Keratinocyte (primary cell): ENCODE data around the gene ADGRG6. TPM values are rescaled to one million over a fixed set of nuclear protein-coding genes. Genes with fewer than 3 reads are reported as not detected.
"Not testable (repeated sequence)": the region's sequence is repeated elsewhere in the genome, so short reads cannot be mapped to it uniquely, and the experiment has no call there.

Experiments used
- DNase-seq: peaks from one replicate; pipeline ENCODE4 v3.0.0-alpha.2; 2011; ENCODE audit warnings: low read depth, missing footprints, low spot score
- FAIRE-seq: peaks from 2 replicates; lab custom pipeline; 2011; peaks lifted over from hg19 to GRCh38; lab: Jason Lieb, UNC
- H2AFZ ChIP-seq: 2 replicates; pipeline ENCODE4 v1.6.0; 2012; ENCODE audit warnings: low read length, control low read depth, inconsistent platforms; ENCODE audit not compliant: control insufficient read depth
- H3K27ac ChIP-seq: 2 replicates; pipeline ENCODE4 v1.5.1; 2011; ENCODE audit warnings: low read length; ENCODE audit not compliant: control insufficient read depth, insufficient read depth
- H3K27me3 ChIP-seq: 3 replicates; pipeline ENCODE4 v1.6.0; 2011; ENCODE audit warnings: low read length; ENCODE audit not compliant: control insufficient read depth, insufficient read depth; ENCODE audit errors: extremely low read depth
- H3K36me3 ChIP-seq, 2 experiments: 2 replicates in 1 of 2; 3 replicates in 1 of 2; pipeline ENCODE4 v1.5.1; 2011; ENCODE audit warnings: low read length in 2 of 2, mild to moderate bottlenecking in 1 of 2; ENCODE audit not compliant: control insufficient read depth in 2 of 2, insufficient read depth in 2 of 2; ENCODE audit errors: extremely low read depth in 1 of 2
- H3K4me1 ChIP-seq: 3 replicates; pipeline ENCODE4 v1.5.1; 2011; ENCODE audit warnings: low read length; ENCODE audit not compliant: control insufficient read depth, insufficient read depth; ENCODE audit errors: extremely low read depth
- H3K4me2 ChIP-seq: 3 replicates; pipeline ENCODE4 v1.6.0; 2011; ENCODE audit warnings: low read depth, low read length; ENCODE audit not compliant: control insufficient read depth, insufficient read depth; ENCODE audit errors: extremely low read depth
- H3K4me3 ChIP-seq, 3 experiments: fragments of 200-600 bp in 1 of 3; sonication (generic) in 1 of 3; 2 replicates in 2 of 3; 3 replicates in 1 of 3; pipeline ENCODE4 v1.5.1; 2011 to 2016; ENCODE audit warnings: low read length in 3 of 3, mild to moderate bottlenecking in 3 of 3, control low read depth in 2 of 3, inconsistent platforms in 1 of 3, low read depth in 1 of 3, mixed read lengths in 1 of 3, mixed run types in 1 of 3, moderate library complexity in 1 of 3; ENCODE audit not compliant: control insufficient read depth in 2 of 3, insufficient read depth in 2 of 3; ENCODE audit errors: extremely low read depth in 1 of 3
- H3K79me2 ChIP-seq: 2 replicates; pipeline ENCODE4 v1.6.0; 2012; ENCODE audit warnings: low read length; ENCODE audit not compliant: control insufficient read depth, insufficient read depth
- H3K9ac ChIP-seq: 3 replicates; pipeline ENCODE4 v1.6.0; 2011; ENCODE audit warnings: low read length; ENCODE audit not compliant: control insufficient read depth, insufficient read depth; ENCODE audit errors: extremely low read depth
- H3K9me1 ChIP-seq: 3 replicates; pipeline ENCODE4 v1.6.0; 2011; ENCODE audit warnings: low read length; ENCODE audit not compliant: control insufficient read depth, insufficient read depth; ENCODE audit errors: extremely low read depth
- H3K9me3 ChIP-seq: 2 replicates; pipeline ENCODE4 v1.5.1; 2012; ENCODE audit warnings: low read depth, low read length; ENCODE audit not compliant: control insufficient read depth
- H4K20me1 ChIP-seq: 3 replicates; pipeline ENCODE4 v1.6.0; 2011; ENCODE audit warnings: low read length; ENCODE audit not compliant: control insufficient read depth, insufficient read depth; ENCODE audit errors: extremely low read depth
- CTCF ChIP-seq, 3 experiments: IDR thresholded peaks in 1 of 3; conservative IDR thresholded peaks in 1 of 3; optimal IDR thresholded peaks in 1 of 3; 2 replicates in 2 of 3; 3 replicates in 1 of 3; pipeline versions ENCODE3 to v1.5.1; 2011; ENCODE audit warnings: low read length in 3 of 3, mild to moderate bottlenecking in 3 of 3, moderate library complexity in 2 of 3, control low read depth in 1 of 3, inconsistent platforms in 1 of 3; ENCODE audit not compliant: insufficient read depth in 2 of 3; ENCODE audit errors: extremely low read depth in 1 of 3
- EZH2 ChIP-seq: IDR thresholded peaks from one replicate; pipeline ENCODE4 v1.6.1; 2012; ENCODE audit warnings: inconsistent platforms, mild to moderate bottlenecking, low read length, moderate library complexity
- dilution Hi-C: fragments of 300-500 bp; cut with MboI; formaldehyde crosslinking; loops from one replicate; pipeline ENCODE4 v1.7.0; 2020; ENCODE audit warnings: low sequenced_read_pairs; ENCODE audit not compliant: extremely low pct_ligation_motif_present
- polyA plus RNA-seq, 5 experiments: library from polyadenylated mRNA; depleted of rRNA in 3 of 5; stranded (reverse) in 3 of 5; stranded (forward) in 1 of 5; unstranded in 1 of 5; fragments of >200 nt; gene quantifications; 1 replicate in 1 of 5; 2 replicates in 3 of 5; 3 replicates in 1 of 5; pipeline versions ENCODE4 v1.2.1 to v1.2.3, GENCODE V29; 2011 to 2012; ENCODE audit warnings: missing spikeins in 2 of 5, low read depth in 1 of 5, low replicate concordance in 1 of 5

The ADGRG6 gene
- polyA plus RNA-seq, 1 donor (not counting 4 experiments of a cell fraction or from before 2014, with no cell fraction given) = 20.1 TPM

- Histone ChIP-seq H3K9ac (no peak overlapping the region), H3K27ac (no peak overlapping the region), H3K27me3 (no peaks in the 10 kb centered on the region), H2AFZ (no peak overlapping the region), H3K36me3 (peaks cover 2 to 3% of the 10 kb centered on the region in 2 experiments), H3K4me3 (no peak overlapping the region), H4K20me1 (no peaks in the 10 kb centered on the region), H3K79me2 (no peaks in the 10 kb centered on the region), H3K9me1 (no peaks in the 10 kb centered on the region), H3K4me1 (peaks cover 7% of the 10 kb centered on the region), H3K9me3 (no peaks in the 10 kb centered on the region), H3K4me2 (no peak overlapping the region)
- dilution Hi-C loops = no loop called here
- TF ChIP-seq CTCF (optimal IDR thresholded peaks at IDR 0.05 in 1 of 3, IDR thresholded peaks at IDR 0.05 in 1 of 3, conservative IDR thresholded peaks at IDR 0.05 in 1 of 3; ENCODE audit: extremely low read depth in 1 of 3, insufficient read depth in 2 of 3, low read length in 3 of 3) (no peak), EZH2 (no peak)
- DNase-seq = no peak
- FAIRE-seq = peak; percentile 29
Measured at GRCh38 chr6:142420802-142421201, 119.0 kb downstream of the ADGRG6 start.

GRCh38 chr6:142421285-142422117 lies 119.7 kb downstream of the ADGRG6 start:
- H3K36me3 ChIP-seq = peaks cover 2 to 3% of the 10 kb centered on the region in 2 experiments
- H3K9ac ChIP-seq = no peak overlapping the region
- H3K27me3 ChIP-seq = no peaks in the 10 kb centered on the region
- H3K9me1 ChIP-seq = no peaks in the 10 kb centered on the region
- H3K9me3 ChIP-seq = no peaks in the 10 kb centered on the region
- TF ChIP-seq EZH2 = no peak
- TF ChIP-seq CTCF (optimal IDR thresholded peaks at IDR 0.05 in 1 of 3, IDR thresholded peaks at IDR 0.05 in 1 of 3, conservative IDR thresholded peaks at IDR 0.05 in 1 of 3; ENCODE audit: extremely low read depth in 1 of 3, insufficient read depth in 2 of 3, low read length in 3 of 3) = no peak
- dilution Hi-C loops = no loop called here
- FAIRE-seq = peak; percentile 9
- no peaks in the 10 kb centered on the region for H4K20me1 ChIP-seq
- H3K4me1 ChIP-seq = peaks cover under 1% of the 10 kb centered on the region
- H3K4me2 ChIP-seq = no peak overlapping the region
- H3K79me2 ChIP-seq = no peaks in the 10 kb centered on the region
- no peak overlapping the region for H3K4me3 ChIP-seq
- H3K27ac ChIP-seq = no peak overlapping the region
- no peak for DNase-seq
- H2AFZ ChIP-seq = no peak overlapping the region

- H3K27ac ChIP-seq, DNase-seq, H3K27me3 ChIP-seq, H3K4me3 ChIP-seq, H3K4me1 ChIP-seq, H2AFZ ChIP-seq, H3K9me1 ChIP-seq, dilution Hi-C loops, H3K36me3 ChIP-seq, H3K4me2 ChIP-seq, H4K20me1 ChIP-seq, H3K9me3 ChIP-seq, H3K79me2 ChIP-seq, H3K9ac ChIP-seq, FAIRE-seq: not testable (repeated sequence)
Measured at GRCh38 chr6:142426444-142427132, 124.8 kb downstream of the ADGRG6 start.
